ENCODE measurements around the gene DAD1. TPM values are rescaled to one million over a fixed set of nuclear protein-coding genes. Genes with fewer than 3 reads are reported as not detected.

DAD1 gene
- total RNA-seq, 1 experiment from 2014 or later: 166 TPM

GRCh38 chr14:22535916-22536315 is 53.1 kb downstream of the DAD1 start:
- no peak for DNase-seq (ENCODE audit: unreplicated experiment)
- Mint-ChIP-seq H3K4me3 (ENCODE audit: unreplicated experiment) (no peak overlapping the region), H3K27me3 (ENCODE audit: insufficient read depth, unreplicated experiment) (no peaks in the 10 kb centered on the region), H3K36me3 (ENCODE audit: insufficient read depth, unreplicated experiment) (no peaks in the 10 kb centered on the region), H3K9me3 (ENCODE audit: unreplicated experiment) (no peaks in the 10 kb centered on the region), H3K27ac (ENCODE audit: low read depth, unreplicated experiment) (no peak overlapping the region), H3K4me1 (ENCODE audit: insufficient read depth, unreplicated experiment) (peaks cover 25% of the 10 kb centered on the region)
- intact Hi-C loops (cut with micrococcal nuclease): no loop called here
- TF ChIP-seq CTCF (IDR thresholded peaks at IDR 0.05; ENCODE audit: unreplicated experiment): no peak
- POLR2A ChIA-PET: interaction anchor here (1.0 kb wide), 1 partner anchor 303 kb away, joined by 3 read pairs; no protein-coding TSS in a partner anchor
- BruUV-seq (replicated peaks): no TSS peak
- CTCF ChIA-PET: interaction anchor here (0.6 to 0.7 kb wide), 2 partner anchors 118 to 1817 kb away, joined by 3 read pairs; no protein-coding TSS in a partner anchor

GRCh38 chr14:22535126-22535525 is 53.9 kb downstream of the DAD1 start:
- Mint-ChIP-seq H3K9me3 (ENCODE audit: unreplicated experiment) (no peaks in the 10 kb centered on the region), H3K4me1 (ENCODE audit: insufficient read depth, unreplicated experiment) (peaks cover 25% of the 10 kb centered on the region), H3K27ac (ENCODE audit: low read depth, unreplicated experiment) (no peak overlapping the region), H3K36me3 (ENCODE audit: insufficient read depth, unreplicated experiment) (no peaks in the 10 kb centered on the region), H3K27me3 (ENCODE audit: insufficient read depth, unreplicated experiment) (no peaks in the 10 kb centered on the region), H3K4me3 (ENCODE audit: unreplicated experiment) (no peak overlapping the region)
- intact Hi-C loops (cut with micrococcal nuclease): no loop called here
- ChIA-PET POLR2A (interaction anchor here (0.9 kb wide), 1 partner anchor 13 kb away, joined by 3 read pairs; no protein-coding TSS in a partner anchor), CTCF (no interaction called here)
- no TSS peak for BruUV-seq (replicated peaks)
- no peak for DNase-seq (ENCODE audit: unreplicated experiment)
- TF ChIP-seq CTCF (IDR thresholded peaks at IDR 0.05; ENCODE audit: unreplicated experiment): no peak

- no peaks in the 10 kb centered on the region for H3K9me3 Mint-ChIP-seq (ENCODE audit: unreplicated experiment)
- DNase-seq (ENCODE audit: unreplicated experiment): no peak
- ChIA-PET CTCF (interaction anchor here (0.7 kb wide), 2 partner anchors 83 to 429 kb away, joined by 3 read pairs; no protein-coding TSS in a partner anchor), POLR2A (interaction anchor here (0.9 kb wide), 1 partner anchor 12 kb away, joined by 3 read pairs; no protein-coding TSS in a partner anchor)
- intact Hi-C loops (cut with micrococcal nuclease): no loop called here
- no peaks in the 10 kb centered on the region for H3K36me3 Mint-ChIP-seq (ENCODE audit: insufficient read depth, unreplicated experiment)
- BruUV-seq (replicated peaks): no TSS peak
- peaks cover 25% of the 10 kb centered on the region for H3K4me1 Mint-ChIP-seq (ENCODE audit: insufficient read depth, unreplicated experiment)
- TF ChIP-seq CTCF (IDR thresholded peaks at IDR 0.05; ENCODE audit: unreplicated experiment): no peak
- H3K27ac Mint-ChIP-seq (ENCODE audit: low read depth, unreplicated experiment): no peak overlapping the region
- H3K27me3 Mint-ChIP-seq (ENCODE audit: insufficient read depth, unreplicated experiment): no peaks in the 10 kb centered on the region
- H3K4me3 Mint-ChIP-seq (ENCODE audit: unreplicated experiment): no peak overlapping the region
Observed at GRCh38 chr14:22534547-22534946, 54.5 kb downstream of the DAD1 start.

- no TSS peak for BruUV-seq (replicated peaks)
- no peak for TF ChIP-seq CTCF (IDR thresholded peaks at IDR 0.05; ENCODE audit: unreplicated experiment)
- Mint-ChIP-seq H3K36me3 (ENCODE audit: insufficient read depth, unreplicated experiment) (no peaks in the 10 kb centered on the region), H3K9me3 (ENCODE audit: unreplicated experiment) (no peaks in the 10 kb centered on the region), H3K4me1 (ENCODE audit: insufficient read depth, unreplicated experiment) (peaks cover 25% of the 10 kb centered on the region), H3K27me3 (ENCODE audit: insufficient read depth, unreplicated experiment) (no peaks in the 10 kb centered on the region), H3K27ac (ENCODE audit: low read depth, unreplicated experiment) (no peak overlapping the region), H3K4me3 (ENCODE audit: unreplicated experiment) (no peak overlapping the region)
- CTCF ChIA-PET: interaction anchor here (0.7 to 2.2 kb wide), 5 partner anchors 8 to 428 kb away, joined by 3 to 6 read pairs (median 3); no protein-coding TSS in a partner anchor
- DNase-seq (ENCODE audit: unreplicated experiment): no peak
- intact Hi-C loops (cut with micrococcal nuclease): no loop called here
- POLR2A ChIA-PET: interaction anchor here (0.6 kb wide), 2 partner anchors 231 to 532 kb away, joined by 3 to 4 read pairs; no protein-coding TSS in a partner anchor
Observed at GRCh38 chr14:22533739-22534359, 55.2 kb downstream of the DAD1 start.

Measured in MCF 10A (cell line).